RWPE1 (cell line): Measurements from ENCODE around the gene KREMEN2.

Source experiments
- CTCF ChIA-PET: fragments of 350-600 bp; sonication (Branson Sonifier 250); formaldehyde crosslinking; extraction: SDS; loops from one replicate; lab custom pipeline; 2021; lab: Yijun Ruan, JAX
- POLR2A ChIA-PET: fragments of 400-600 bp; formaldehyde crosslinking; extraction: SDS; loops from one replicate; lab custom pipeline; 2020; ENCODE audit warnings: antibody characterized with exemption; ENCODE audit not compliant: low non-redundant PET; lab: Yijun Ruan, JAX
- DNase-seq: peaks from one replicate; pipeline ENCODE4 v3.0.0; 2012; ENCODE audit warnings: low spot score
- H3K27ac ChIP-seq: fragments of 450-650 bp; 2 replicates; pipeline ENCODE4 v1.5.1; 2017
- TF ChIP-seq, protein P1 (sequence below): fragments of 450-650 bp; conservative IDR thresholded peaks from 2 replicates; pipeline ENCODE4 v1.5.1; 2017; ENCODE audit warnings: low read depth, mild to moderate bottlenecking

KREMEN2 gene

GRCh38 chr16:2950353-2950724 is 13.7 kb upstream of the KREMEN2 start:
- H3K27ac ChIP-seq, result no peak overlapping the region
- DNase-seq, result no peak
- TF ChIP-seq, protein P1, sequence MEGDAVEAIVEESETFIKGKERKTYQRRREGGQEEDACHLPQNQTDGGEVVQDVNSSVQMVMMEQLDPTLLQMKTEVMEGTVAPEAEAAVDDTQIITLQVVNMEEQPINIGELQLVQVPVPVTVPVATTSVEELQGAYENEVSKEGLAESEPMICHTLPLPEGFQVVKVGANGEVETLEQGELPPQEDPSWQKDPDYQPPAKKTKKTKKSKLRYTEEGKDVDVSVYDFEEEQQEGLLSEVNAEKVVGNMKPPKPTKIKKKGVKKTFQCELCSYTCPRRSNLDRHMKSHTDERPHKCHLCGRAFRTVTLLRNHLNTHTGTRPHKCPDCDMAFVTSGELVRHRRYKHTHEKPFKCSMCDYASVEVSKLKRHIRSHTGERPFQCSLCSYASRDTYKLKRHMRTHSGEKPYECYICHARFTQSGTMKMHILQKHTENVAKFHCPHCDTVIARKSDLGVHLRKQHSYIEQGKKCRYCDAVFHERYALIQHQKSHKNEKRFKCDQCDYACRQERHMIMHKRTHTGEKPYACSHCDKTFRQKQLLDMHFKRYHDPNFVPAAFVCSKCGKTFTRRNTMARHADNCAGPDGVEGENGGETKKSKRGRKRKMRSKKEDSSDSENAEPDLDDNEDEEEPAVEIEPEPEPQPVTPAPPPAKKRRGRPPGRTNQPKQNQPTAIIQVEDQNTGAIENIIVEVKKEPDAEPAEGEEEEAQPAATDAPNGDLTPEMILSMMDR, result no peak
- CTCF ChIA-PET, result interaction anchor here (3.2 kb wide), 1 partner anchor 23 kb away, joined by 11 read pairs; no protein-coding TSS in a partner anchor
- POLR2A ChIA-PET, result no interaction called here

DNA sequence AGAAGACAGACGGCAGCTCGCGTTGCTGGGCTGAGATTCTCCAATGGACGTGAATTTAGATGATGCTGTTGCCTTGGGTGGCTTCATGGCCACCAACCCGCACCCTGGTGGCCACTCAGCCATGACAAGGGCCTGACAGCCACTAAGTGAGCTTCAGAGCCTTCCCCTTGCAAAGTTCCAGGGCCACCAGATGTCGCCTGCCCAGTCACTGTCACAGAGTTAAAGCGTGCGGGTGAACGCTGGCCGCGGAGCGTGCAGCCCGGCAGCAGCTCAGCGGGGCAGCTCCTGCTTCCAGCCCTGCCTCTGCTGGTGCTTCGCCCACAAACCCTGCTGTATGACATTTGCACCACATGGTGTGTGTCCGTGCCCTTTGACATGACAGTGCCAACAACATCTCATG is 13.3 kb upstream of the KREMEN2 start:
- ChIA-PET CTCF (interaction anchor here (3.2 kb wide), 1 partner anchor 24 kb away, joined by 11 read pairs; no protein-coding TSS in a partner anchor), POLR2A (no interaction called here)
- TF ChIP-seq, protein P1, result no peak
- no peak overlapping the region for H3K27ac ChIP-seq
- no peak for DNase-seq

- H3K27ac ChIP-seq, result peak overlapping the region; percentile 10; the same call in 1 of the 2 replicates
- ChIA-PET POLR2A (no interaction called here), CTCF (no interaction called here)
- DNase-seq, result no peak
- TF ChIP-seq, protein P1, result no peak
Observed at GRCh38 chr16:2952679-2953078, 11.4 kb upstream of the KREMEN2 start.

DNA sequence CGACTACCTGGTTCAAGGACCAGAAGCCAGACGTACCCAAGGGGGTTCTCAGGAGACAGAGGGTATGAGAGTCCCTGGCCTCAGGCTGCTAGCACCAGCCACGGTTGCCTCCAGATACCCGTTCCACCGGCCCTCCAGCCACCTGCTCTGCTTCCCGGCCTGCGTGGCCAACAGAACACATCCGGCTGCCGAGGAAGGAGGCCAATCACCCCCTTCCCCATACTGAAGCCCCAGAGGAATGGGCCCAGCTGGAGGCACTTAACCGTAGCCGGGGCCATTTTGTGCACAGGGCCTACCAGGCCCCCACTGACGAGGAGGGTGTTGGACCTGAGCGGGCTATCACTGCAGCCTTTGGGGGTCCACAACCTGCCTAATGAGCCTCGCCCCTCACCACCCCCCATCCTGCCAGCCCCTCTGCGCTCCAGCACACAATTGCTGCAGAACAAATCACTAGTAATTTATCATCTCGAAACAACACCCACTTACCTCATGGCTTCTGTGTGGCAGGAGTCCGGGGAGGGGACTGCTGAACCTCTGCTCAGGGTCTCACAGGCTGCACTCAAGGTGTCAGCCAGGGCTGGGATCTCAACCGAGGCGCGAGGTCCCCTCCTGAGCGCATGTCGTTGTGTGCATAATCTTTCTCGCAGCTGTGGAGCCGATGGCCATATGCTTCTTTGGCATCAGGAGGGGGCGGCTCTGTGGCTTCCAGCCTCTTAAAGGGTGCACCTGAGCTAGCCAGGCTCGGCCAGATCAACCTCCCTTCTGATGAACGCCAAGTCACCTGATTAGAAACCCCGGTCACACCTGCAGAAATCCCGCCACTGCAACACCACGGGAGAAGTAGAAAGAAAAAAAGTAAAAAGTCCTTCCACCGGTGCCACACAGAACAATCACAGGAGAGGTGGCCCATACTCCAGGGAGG is 10.1 kb upstream of the KREMEN2 start:
- ChIA-PET CTCF (interaction anchor here (0.7 kb wide), 1 partner anchor 27 kb away, joined by 3 read pairs; no protein-coding TSS in a partner anchor), POLR2A (no interaction called here)
- TF ChIP-seq, protein P1, result no peak
- no peak for DNase-seq
- H3K27ac ChIP-seq, result no peak overlapping the region

DNA sequence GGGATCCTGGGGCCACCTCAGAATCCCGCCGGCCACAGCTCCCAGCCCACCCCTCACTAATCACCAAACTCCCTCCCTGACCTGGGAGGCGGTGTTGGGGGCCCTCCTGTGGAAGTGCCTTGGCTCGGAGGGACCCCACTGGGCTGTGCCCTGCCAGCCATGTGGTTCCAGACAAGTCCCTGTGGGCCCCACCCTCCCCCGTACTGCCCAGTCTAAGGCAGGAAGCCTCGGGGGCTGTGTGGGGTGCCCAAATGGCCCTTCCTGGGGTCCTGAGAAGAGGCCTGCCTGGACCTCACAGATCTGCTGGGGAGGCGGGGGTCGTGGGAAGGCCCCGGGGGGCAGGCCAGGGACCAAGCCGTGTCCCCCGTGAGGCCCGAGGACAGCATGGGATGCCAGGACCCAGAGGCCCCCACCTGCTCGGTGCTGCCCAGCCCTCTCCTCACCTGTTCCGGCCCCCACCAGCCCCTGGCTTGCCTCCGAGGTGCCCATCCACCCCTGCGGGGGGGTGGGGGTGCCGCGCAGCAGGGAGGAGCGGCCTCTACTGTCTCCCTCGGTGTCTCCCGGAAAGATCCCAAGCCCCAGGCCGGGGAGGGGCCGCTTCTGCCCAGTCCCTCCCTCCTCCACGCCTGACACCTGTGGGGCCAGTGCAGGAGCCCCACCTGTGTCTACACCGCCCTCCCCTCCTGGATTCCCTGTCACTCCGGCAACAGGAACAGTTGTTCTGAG is 9.3 kb upstream of the KREMEN2 start:
- no peak overlapping the region for H3K27ac ChIP-seq
- no peak for DNase-seq
- TF ChIP-seq, protein P1, result no peak
- POLR2A ChIA-PET, result no interaction called here
- CTCF ChIA-PET, result no interaction called here

- POLR2A ChIA-PET, result no interaction called here
- TF ChIP-seq, protein P1, result no peak
- CTCF ChIA-PET, result no interaction called here
- H3K27ac ChIP-seq, result no peak overlapping the region
- DNase-seq, result no peak
Observed at GRCh38 chr16:2955438-2955778, 8.7 kb upstream of the KREMEN2 start.
